ENCODE results near the gene SFXN3.

- TF ChIP-seq CTCF (IDR thresholded peaks at IDR 0.05; ENCODE audit: borderline replicate concordance, extremely low read depth, low read length, poor library complexity, severe bottlenecking), result no peak
- TF ChIP-seq EZH2 (IDR thresholded peaks at IDR 0.05; ENCODE audit: borderline replicate concordance, low read depth, low read length, severe bottlenecking), result no peak
Measured at GRCh38 chr10:101003639-101004206, 27.3 kb upstream of the SFXN3 start.

Measured in DND-41 (cell line).